ENCODE data around the gene B4GALNT1.

DNA sequence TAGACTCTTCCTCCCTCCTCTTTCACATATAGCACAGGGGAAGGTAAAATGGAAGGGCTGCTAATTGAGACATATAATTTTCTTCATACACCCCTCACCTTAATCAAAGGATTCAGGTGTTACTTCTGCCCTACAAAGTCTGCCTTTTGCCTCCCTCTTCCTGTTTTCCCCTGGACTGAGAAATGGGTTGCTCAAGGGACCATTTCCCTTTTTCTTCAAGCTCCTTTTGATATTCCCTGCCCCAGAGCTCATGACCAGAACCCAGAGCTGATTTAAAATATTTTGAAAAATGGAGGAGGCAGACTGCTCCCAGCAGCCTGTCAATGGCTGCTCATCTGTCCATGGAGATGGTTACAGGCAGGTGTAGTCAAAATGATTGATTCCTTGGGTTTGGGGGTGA lies 48.3 kb downstream of the B4GALNT1 start:
- TF ChIP-seq ZBTB33 (IDR thresholded peaks at IDR 0.05), result no peak
- TF ChIP-seq, protein P1, sequence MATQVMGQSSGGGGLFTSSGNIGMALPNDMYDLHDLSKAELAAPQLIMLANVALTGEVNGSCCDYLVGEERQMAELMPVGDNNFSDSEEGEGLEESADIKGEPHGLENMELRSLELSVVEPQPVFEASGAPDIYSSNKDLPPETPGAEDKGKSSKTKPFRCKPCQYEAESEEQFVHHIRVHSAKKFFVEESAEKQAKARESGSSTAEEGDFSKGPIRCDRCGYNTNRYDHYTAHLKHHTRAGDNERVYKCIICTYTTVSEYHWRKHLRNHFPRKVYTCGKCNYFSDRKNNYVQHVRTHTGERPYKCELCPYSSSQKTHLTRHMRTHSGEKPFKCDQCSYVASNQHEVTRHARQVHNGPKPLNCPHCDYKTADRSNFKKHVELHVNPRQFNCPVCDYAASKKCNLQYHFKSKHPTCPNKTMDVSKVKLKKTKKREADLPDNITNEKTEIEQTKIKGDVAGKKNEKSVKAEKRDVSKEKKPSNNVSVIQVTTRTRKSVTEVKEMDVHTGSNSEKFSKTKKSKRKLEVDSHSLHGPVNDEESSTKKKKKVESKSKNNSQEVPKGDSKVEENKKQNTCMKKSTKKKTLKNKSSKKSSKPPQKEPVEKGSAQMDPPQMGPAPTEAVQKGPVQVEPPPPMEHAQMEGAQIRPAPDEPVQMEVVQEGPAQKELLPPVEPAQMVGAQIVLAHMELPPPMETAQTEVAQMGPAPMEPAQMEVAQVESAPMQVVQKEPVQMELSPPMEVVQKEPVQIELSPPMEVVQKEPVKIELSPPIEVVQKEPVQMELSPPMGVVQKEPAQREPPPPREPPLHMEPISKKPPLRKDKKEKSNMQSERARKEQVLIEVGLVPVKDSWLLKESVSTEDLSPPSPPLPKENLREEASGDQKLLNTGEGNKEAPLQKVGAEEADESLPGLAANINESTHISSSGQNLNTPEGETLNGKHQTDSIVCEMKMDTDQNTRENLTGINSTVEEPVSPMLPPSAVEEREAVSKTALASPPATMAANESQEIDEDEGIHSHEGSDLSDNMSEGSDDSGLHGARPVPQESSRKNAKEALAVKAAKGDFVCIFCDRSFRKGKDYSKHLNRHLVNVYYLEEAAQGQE (IDR thresholded peaks at IDR 0.05), result no peak
- TF ChIP-seq, protein P2, sequence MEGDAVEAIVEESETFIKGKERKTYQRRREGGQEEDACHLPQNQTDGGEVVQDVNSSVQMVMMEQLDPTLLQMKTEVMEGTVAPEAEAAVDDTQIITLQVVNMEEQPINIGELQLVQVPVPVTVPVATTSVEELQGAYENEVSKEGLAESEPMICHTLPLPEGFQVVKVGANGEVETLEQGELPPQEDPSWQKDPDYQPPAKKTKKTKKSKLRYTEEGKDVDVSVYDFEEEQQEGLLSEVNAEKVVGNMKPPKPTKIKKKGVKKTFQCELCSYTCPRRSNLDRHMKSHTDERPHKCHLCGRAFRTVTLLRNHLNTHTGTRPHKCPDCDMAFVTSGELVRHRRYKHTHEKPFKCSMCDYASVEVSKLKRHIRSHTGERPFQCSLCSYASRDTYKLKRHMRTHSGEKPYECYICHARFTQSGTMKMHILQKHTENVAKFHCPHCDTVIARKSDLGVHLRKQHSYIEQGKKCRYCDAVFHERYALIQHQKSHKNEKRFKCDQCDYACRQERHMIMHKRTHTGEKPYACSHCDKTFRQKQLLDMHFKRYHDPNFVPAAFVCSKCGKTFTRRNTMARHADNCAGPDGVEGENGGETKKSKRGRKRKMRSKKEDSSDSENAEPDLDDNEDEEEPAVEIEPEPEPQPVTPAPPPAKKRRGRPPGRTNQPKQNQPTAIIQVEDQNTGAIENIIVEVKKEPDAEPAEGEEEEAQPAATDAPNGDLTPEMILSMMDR (IDR thresholded peaks at IDR 0.05; ENCODE audit: low read depth, low read length, missing input control), result no peak
- no peak for TF ChIP-seq TAF1 (conservative IDR thresholded peaks at IDR 0.05)
- TF ChIP-seq, protein P3, sequence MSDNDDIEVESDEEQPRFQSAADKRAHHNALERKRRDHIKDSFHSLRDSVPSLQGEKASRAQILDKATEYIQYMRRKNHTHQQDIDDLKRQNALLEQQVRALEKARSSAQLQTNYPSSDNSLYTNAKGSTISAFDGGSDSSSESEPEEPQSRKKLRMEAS (IDR thresholded peaks at IDR 0.05), result no peak
- TF ChIP-seq GABPA (IDR thresholded peaks at IDR 0.05 in 1 of 2, conservative IDR thresholded peaks at IDR 0.05 in 1 of 2), result no peak
- TF ChIP-seq HNF4G (IDR thresholded peaks at IDR 0.05), result no peak
- no peak for TF ChIP-seq RAD21 (IDR thresholded peaks at IDR 0.05)
- no peak for TF ChIP-seq EGR1 (IDR thresholded peaks at IDR 0.05; ENCODE audit: low read depth in 2 of 2)

Data from liver (tissue), 3 donors.